Endothelial cell of umbilical vein (primary cell): ENCODE measurements around the gene KLHL6.

ENCODE experiments used
- EZH2 ChIP-seq: IDR thresholded peaks from 2 replicates; pipeline ENCODE4 v1.6.1; 2012; ENCODE audit warnings: borderline replicate concordance, low read depth, mild to moderate bottlenecking, moderate library complexity, low read length, inconsistent platforms; ENCODE audit not compliant: severe bottlenecking
- FOS ChIP-seq: IDR thresholded peaks from 2 replicates; pipeline ENCODE4 v1.6.1; 2011; ENCODE audit warnings: mild to moderate bottlenecking, low read length, moderate library complexity, borderline replicate concordance; ENCODE audit not compliant: insufficient read depth
- GATA2 ChIP-seq: IDR thresholded peaks from 2 replicates; pipeline ENCODE4 v1.7.0; 2011; ENCODE audit warnings: low read depth, mild to moderate bottlenecking, moderate library complexity, mixed read lengths, low read length; ENCODE audit not compliant: insufficient read length, insufficient read depth
- MYC ChIP-seq: IDR thresholded peaks from one replicate; pipeline ENCODE4 v1.6.1; 2011; ENCODE audit warnings: mild to moderate bottlenecking, low read depth, low read length
- POLR2A ChIP-seq: IDR thresholded peaks from 2 replicates; pipeline ENCODE4 v1.6.1; 2012; ENCODE audit warnings: low read depth, mild to moderate bottlenecking, control low read depth, low read length
- POLR2AphosphoS5 ChIP-seq: IDR thresholded peaks from 2 replicates; pipeline ENCODE4 v1.6.1; 2012; ENCODE audit warnings: low read depth, mild to moderate bottlenecking, control low read depth, low read length, moderate library complexity; ENCODE audit not compliant: insufficient read depth
- TF ChIP-seq, protein P1 (sequence below), 2 donors: IDR thresholded peaks; 1 replicate in 1 of 2; 2 replicates in 1 of 2; pipeline ENCODE4 v1.5.1; 2011; ENCODE audit warnings: low read length in 2 of 2, mild to moderate bottlenecking in 2 of 2, moderate library complexity in 2 of 2, control low read depth in 1 of 2, inconsistent platforms in 1 of 2, low read depth in 1 of 2; ENCODE audit not compliant: insufficient read depth in 1 of 2; ENCODE audit errors: extremely low read depth in 1 of 2
- TF ChIP-seq, protein P2 (sequence below): IDR thresholded peaks from 2 replicates; pipeline ENCODE4 v1.6.1; 2011; ENCODE audit not compliant: insufficient read depth, insufficient read length

DNA sequence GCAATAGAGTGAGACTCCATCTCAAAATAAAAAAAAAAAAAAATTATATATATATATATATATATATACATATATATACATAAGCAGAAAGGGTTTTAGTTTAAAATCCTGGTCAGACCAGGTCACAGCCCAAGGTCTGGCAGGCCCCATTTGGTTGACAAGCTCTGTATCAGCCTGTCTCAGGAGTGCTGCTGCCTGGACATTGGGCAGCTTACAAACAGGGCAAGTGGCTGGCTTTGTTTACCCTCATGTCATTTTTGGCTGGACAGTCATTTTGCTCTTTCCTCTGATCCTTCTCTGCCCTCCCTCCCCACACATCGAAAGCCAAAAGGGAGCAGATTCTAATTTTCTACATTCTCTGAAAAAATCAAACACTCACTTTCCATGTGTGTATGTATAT, 26.7 kb upstream of the KLHL6 start:
- TF ChIP-seq, protein P1, sequence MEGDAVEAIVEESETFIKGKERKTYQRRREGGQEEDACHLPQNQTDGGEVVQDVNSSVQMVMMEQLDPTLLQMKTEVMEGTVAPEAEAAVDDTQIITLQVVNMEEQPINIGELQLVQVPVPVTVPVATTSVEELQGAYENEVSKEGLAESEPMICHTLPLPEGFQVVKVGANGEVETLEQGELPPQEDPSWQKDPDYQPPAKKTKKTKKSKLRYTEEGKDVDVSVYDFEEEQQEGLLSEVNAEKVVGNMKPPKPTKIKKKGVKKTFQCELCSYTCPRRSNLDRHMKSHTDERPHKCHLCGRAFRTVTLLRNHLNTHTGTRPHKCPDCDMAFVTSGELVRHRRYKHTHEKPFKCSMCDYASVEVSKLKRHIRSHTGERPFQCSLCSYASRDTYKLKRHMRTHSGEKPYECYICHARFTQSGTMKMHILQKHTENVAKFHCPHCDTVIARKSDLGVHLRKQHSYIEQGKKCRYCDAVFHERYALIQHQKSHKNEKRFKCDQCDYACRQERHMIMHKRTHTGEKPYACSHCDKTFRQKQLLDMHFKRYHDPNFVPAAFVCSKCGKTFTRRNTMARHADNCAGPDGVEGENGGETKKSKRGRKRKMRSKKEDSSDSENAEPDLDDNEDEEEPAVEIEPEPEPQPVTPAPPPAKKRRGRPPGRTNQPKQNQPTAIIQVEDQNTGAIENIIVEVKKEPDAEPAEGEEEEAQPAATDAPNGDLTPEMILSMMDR (IDR thresholded peaks at IDR 0.05; ENCODE audit: extremely low read depth in 1 of 2, insufficient read depth in 1 of 2, low read depth in 1 of 2, low read length in 2 of 2): no peak
- TF ChIP-seq POLR2A (no peak), MYC (no peak), EZH2 (no peak), POLR2AphosphoS5 (no peak), FOS (no peak), GATA2 (no peak)
- TF ChIP-seq, protein P2, sequence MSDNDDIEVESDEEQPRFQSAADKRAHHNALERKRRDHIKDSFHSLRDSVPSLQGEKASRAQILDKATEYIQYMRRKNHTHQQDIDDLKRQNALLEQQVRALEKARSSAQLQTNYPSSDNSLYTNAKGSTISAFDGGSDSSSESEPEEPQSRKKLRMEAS: no peak
